Measurements from ENCODE around the gene OR2G2.

The OR2G2 gene

GRCh38 chr1:247588060-247588459 lies at the start of gene OR2G2:
Gene OR2G2 (plus strand): TSS chr1:247588360. CDS start chr1:247588360, 0 bp downstream.
- POLR2A ChIA-PET: no interaction called here

GRCh38 chr1:247538561-247538960 lies 49.6 kb upstream of the OR2G2 start:
- POLR2A ChIA-PET: no interaction called here
- CTCF ChIA-PET: no interaction called here
- H3K4me3 ChIP-seq (ENCODE audit: low read depth, low read length): no peak overlapping the region
- no peak for TF ChIP-seq CTCF (IDR thresholded peaks at IDR 0.05; ENCODE audit: insufficient read depth, low read length, missing control alignments)
- no peak for DNase-seq (ENCODE audit: low read depth, low spot score)

More at GRCh38 chr1:247588060-247588459, at the start of gene OR2G2:
- no peak for DNase-seq (ENCODE audit: low read depth, low spot score)
- CTCF ChIA-PET: no interaction called here
- no peak for TF ChIP-seq CTCF (IDR thresholded peaks at IDR 0.05; ENCODE audit: insufficient read depth, low read length, missing control alignments)
- no peak within 1 kb of the TSS for H3K4me3 ChIP-seq (ENCODE audit: low read depth, low read length)

- TF ChIP-seq CTCF (IDR thresholded peaks at IDR 0.05; ENCODE audit: insufficient read depth, low read length, missing control alignments): no peak
- ChIA-PET CTCF (no interaction called here), POLR2A (no interaction called here)
- DNase-seq (ENCODE audit: low read depth, low spot score): no peak
- no peak overlapping the region for H3K4me3 ChIP-seq (ENCODE audit: low read depth, low read length)
These were observed 48.9 kb upstream of the OR2G2 start for GRCh38 chr1:247539215-247539614.

GRCh38 chr1:247540581-247540980 lies 47.6 kb upstream of the OR2G2 start:
- no peak for TF ChIP-seq CTCF (IDR thresholded peaks at IDR 0.05; ENCODE audit: insufficient read depth, low read length, missing control alignments)
- H3K4me3 ChIP-seq (ENCODE audit: low read depth, low read length): no peak overlapping the region
- CTCF ChIA-PET: no interaction called here
- POLR2A ChIA-PET: no interaction called here
- DNase-seq (ENCODE audit: low read depth, low spot score): no peak

- H3K4me3 ChIP-seq (ENCODE audit: low read depth, low read length): no peak overlapping the region
- ChIA-PET POLR2A (no interaction called here), CTCF (no interaction called here)
- DNase-seq (ENCODE audit: low read depth, low spot score): no peak
- no peak for TF ChIP-seq CTCF (IDR thresholded peaks at IDR 0.05; ENCODE audit: insufficient read depth, low read length, missing control alignments)
These were observed 45.3 kb upstream of the OR2G2 start for GRCh38 chr1:247542811-247543210.

- no peak for TF ChIP-seq CTCF (IDR thresholded peaks at IDR 0.05; ENCODE audit: insufficient read depth, low read length, missing control alignments)
- H3K4me3 ChIP-seq (ENCODE audit: low read depth, low read length): no peak overlapping the region
- ChIA-PET POLR2A (no interaction called here), CTCF (no interaction called here)
- DNase-seq (ENCODE audit: low read depth, low spot score): no peak
These were observed 40.1 kb upstream of the OR2G2 start for GRCh38 chr1:247548092-247548491.
